ENCODE data around the gene NPSR1. TPM values are rescaled to one million over a fixed set of nuclear protein-coding genes. Genes with fewer than 3 reads are reported as not detected.

The NPSR1 gene
- total RNA-seq, 4 donors from 2014 or later: not detected

DNA sequence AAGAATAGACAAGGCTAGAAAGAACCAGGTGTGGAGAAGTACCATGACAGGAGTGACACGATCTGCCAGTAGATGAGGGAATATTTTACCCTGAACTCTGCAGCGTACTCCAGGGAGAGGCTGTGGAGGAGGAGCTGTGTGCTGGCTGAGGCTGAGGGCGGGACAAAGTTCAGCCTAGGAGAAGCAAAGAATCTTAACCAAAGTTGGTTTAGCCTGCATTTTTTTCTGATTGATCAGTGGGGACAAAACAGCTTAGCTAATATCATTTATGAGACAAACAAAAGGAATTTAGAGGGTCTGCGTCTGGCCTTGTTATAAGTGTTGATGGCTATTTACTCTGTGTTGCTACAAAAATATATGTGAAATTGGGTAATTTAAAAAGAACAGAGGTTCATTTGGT is 5.2 kb upstream of the NPSR1 start:
- Histone ChIP-seq H3K9me3 (peaks cover 0 to 3% (median 0%) of the 10 kb centered on the region in 4 donors), H3K4me1 (no peaks in the 10 kb centered on the region)

DNA sequence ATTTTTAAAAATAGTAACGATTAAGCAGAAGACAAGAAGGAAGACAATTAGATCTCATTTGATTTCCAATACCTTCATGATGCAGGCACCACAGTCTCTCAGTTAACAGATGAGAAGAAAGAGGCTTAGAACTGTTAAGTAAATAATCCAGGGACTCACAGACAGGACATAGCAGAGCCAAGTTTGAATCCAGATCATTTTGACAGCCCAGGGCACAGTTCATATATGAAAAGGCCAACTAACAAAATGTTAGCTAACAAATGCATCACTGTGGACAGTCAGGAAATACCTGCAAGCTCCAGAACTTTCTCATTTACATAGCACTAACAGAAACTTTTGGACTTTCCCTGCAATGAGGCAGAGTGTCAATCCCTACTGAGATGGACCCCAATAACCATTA is 4.2 kb upstream of the NPSR1 start:
- H3K4me1 ChIP-seq: no peaks in the 10 kb centered on the region
- H3K27me3 ChIP-seq: no peaks in the 10 kb centered on the region
- TF ChIP-seq POLR2A (IDR thresholded peaks at IDR 0.05; ENCODE audit: low read depth) (no peak), POLR2AphosphoS5 (IDR thresholded peaks at IDR 0.05) (no peak), EP300 (IDR thresholded peaks at IDR 0.05) (no peak)
- TF ChIP-seq, protein P1, sequence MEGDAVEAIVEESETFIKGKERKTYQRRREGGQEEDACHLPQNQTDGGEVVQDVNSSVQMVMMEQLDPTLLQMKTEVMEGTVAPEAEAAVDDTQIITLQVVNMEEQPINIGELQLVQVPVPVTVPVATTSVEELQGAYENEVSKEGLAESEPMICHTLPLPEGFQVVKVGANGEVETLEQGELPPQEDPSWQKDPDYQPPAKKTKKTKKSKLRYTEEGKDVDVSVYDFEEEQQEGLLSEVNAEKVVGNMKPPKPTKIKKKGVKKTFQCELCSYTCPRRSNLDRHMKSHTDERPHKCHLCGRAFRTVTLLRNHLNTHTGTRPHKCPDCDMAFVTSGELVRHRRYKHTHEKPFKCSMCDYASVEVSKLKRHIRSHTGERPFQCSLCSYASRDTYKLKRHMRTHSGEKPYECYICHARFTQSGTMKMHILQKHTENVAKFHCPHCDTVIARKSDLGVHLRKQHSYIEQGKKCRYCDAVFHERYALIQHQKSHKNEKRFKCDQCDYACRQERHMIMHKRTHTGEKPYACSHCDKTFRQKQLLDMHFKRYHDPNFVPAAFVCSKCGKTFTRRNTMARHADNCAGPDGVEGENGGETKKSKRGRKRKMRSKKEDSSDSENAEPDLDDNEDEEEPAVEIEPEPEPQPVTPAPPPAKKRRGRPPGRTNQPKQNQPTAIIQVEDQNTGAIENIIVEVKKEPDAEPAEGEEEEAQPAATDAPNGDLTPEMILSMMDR (IDR thresholded peaks at IDR 0.05): no peak
- H3K4me3 ChIP-seq: no peak overlapping the region
- no peak overlapping the region for H3K27ac ChIP-seq (replicated peaks in 1 of 4)
- H3K36me3 ChIP-seq: no peaks in the 10 kb centered on the region
- H3K9me3 ChIP-seq: peaks cover 0 to 3% (median 0%) of the 10 kb centered on the region in 4 donors
- intact Hi-C loops (cut with DNase I): no loop called here
- 70% methylated on average over 1 of the region's 1 CpG for WGBS
- DNase-seq (ENCODE audit: extremely low spot score): no peak

More for the DNA sequence above, 5.2 kb upstream of the NPSR1 start:
- 75% methylated on average over 4 of the region's 4 CpGs for WGBS
- no peak overlapping the region for H3K27ac ChIP-seq (replicated peaks in 1 of 4)
- DNase-seq (ENCODE audit: extremely low spot score): no peak
- TF ChIP-seq, protein P1 (IDR thresholded peaks at IDR 0.05): no peak
- intact Hi-C loops (cut with DNase I): no loop called here
- no peak overlapping the region for H3K4me3 ChIP-seq
- H3K36me3 ChIP-seq: no peaks in the 10 kb centered on the region
- H3K27me3 ChIP-seq: no peaks in the 10 kb centered on the region

DNA sequence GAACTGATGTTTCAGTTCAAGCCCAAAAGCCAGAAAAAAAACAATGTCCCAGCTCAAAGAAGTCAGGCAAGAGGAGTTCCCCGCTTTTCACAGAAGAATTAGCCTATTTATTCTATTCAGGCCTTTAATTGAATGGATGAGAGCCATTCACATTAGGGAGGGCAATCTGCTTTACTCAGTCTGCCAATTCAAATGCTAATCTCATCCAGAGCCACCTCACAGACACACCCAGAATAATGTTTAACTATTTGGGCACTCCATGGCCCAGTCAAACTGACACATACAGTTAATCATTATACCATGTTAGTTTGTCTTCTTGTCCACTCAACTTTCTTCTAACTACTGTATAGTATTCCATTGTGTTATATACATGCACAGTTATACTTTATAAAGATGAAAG is 2.6 kb upstream of the NPSR1 start:
- H3K4me3 ChIP-seq: no peak overlapping the region
- 94% methylated on average over 1 of the region's 1 CpG for whole genome bisulfite sequencing

DNA sequence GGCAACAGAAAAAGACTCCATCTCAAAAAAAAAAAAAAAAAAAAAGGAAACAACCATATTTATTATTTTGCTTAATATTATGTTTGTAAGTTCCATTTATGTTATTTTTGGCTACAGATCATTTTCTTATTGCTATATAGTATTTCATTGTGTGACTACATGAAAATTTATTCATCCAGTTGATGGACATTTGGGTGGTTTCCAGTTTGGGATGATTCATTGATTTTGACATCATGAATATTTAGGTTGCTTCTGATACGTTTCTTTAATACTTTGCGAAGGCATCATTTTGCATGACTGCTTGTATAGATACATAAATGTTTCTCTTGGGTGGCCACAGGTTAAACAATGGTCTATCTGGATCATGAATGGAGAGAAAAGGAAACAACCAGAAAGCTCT is 2.0 kb upstream of the NPSR1 start:
- WGBS: 75% methylated on average over 2 of the region's 2 CpGs
- intact Hi-C loops (cut with DNase I): no loop called here
- DNase-seq (ENCODE audit: extremely low spot score): no peak
- no peak overlapping the region for H3K4me3 ChIP-seq
- no peaks in the 10 kb centered on the region for H3K9me3 ChIP-seq
- H3K27me3 ChIP-seq: no peaks in the 10 kb centered on the region
- no peaks in the 10 kb centered on the region for H3K36me3 ChIP-seq
- TF ChIP-seq POLR2A (IDR thresholded peaks at IDR 0.05; ENCODE audit: low read depth) (no peak), EP300 (IDR thresholded peaks at IDR 0.05) (no peak), POLR2AphosphoS5 (IDR thresholded peaks at IDR 0.05) (no peak)
- TF ChIP-seq, protein P1 (IDR thresholded peaks at IDR 0.05): no peak
- H3K27ac ChIP-seq (replicated peaks in 1 of 4): no peak overlapping the region
- H3K4me1 ChIP-seq: no peaks in the 10 kb centered on the region

More for the DNA sequence above, 2.6 kb upstream of the NPSR1 start:
- intact Hi-C loops (cut with DNase I): no loop called here
- Histone ChIP-seq H3K27ac (replicated peaks in 1 of 4) (no peak overlapping the region), H3K9me3 (no peaks in the 10 kb centered on the region), H3K36me3 (no peaks in the 10 kb centered on the region), H3K27me3 (no peaks in the 10 kb centered on the region), H3K4me1 (no peaks in the 10 kb centered on the region)
- DNase-seq (ENCODE audit: extremely low spot score): no peak
- TF ChIP-seq POLR2AphosphoS5 (IDR thresholded peaks at IDR 0.05) (no peak), POLR2A (IDR thresholded peaks at IDR 0.05; ENCODE audit: low read depth) (no peak), EP300 (IDR thresholded peaks at IDR 0.05) (no peak)
- TF ChIP-seq, protein P1 (IDR thresholded peaks at IDR 0.05): no peak

DNA sequence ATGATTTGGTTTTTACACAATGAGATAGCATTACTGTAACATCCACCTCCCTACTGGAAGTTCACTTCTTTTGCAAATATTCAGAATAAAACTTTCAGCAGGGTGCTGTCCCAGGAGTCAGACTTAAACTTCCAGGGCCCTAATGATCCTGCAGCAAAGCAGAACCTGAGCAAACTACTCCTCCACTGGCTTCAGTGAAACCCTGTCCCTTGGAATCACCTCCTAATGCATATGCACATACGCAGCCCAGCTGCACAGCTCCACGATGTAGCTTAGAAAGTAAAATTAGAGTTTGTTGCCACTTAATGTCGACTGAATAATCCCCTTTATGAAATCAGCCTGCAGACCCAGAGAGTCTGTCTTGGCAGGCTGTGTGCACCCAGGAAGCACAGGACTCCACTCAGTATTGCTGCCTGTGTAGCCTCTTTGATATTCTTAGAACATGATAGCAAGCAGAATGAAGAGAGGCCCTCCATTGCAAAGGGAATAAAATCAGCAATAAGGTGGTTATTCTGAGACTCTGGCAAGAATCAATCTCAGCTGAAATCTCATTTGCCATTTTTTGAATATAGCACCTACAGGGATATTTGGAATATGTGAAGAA is 1.6 kb downstream of the NPSR1 start:
- no peaks in the 10 kb centered on the region for H3K27me3 ChIP-seq
- TF ChIP-seq POLR2AphosphoS5 (IDR thresholded peaks at IDR 0.05) (no peak), EP300 (IDR thresholded peaks at IDR 0.05) (no peak), POLR2A (IDR thresholded peaks at IDR 0.05; ENCODE audit: low read depth) (no peak)
- TF ChIP-seq, protein P1 (IDR thresholded peaks at IDR 0.05): no peak
- intact Hi-C loops (cut with DNase I): no loop called here
- H3K4me1 ChIP-seq: no peaks in the 10 kb centered on the region
- 38% methylated on average over 3 of the region's 3 CpGs for WGBS
- H3K9me3 ChIP-seq: no peaks in the 10 kb centered on the region
- H3K4me3 ChIP-seq: no peak overlapping the region
- no peak overlapping the region for H3K27ac ChIP-seq (replicated peaks in 1 of 4)
- H3K36me3 ChIP-seq: no peaks in the 10 kb centered on the region
- DNase-seq (ENCODE audit: extremely low spot score): no peak
